ENCODE results near the gene CREB3L1. TPM values are rescaled to one million over a fixed set of nuclear protein-coding genes. Genes with fewer than 3 reads are reported as not detected.

CREB3L1 gene
- total and polyA plus RNA-seq, 2 of the 13 experiments (the other 11 are each of a cell fraction or from before 2014, with no cell fraction given), result not detected

DNA sequence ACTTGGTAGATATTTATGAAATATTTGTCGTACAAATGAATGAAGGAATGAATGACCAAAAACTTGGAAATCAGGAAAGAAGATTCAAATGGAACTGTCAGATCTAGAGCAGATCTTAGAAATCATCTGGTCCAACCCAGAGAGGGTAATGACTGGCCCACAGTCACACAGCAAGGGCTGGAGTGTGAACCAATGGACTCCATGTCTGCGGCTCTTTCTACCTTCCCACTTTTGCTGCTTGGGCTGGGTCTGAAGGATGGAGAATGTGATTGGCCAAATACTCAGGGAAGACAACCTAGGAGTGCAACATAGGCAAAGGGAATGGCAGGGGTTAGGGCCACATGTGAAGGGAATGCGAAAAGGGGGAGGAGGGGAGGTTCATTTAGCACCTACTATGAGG is 64.0 kb downstream of the CREB3L1 start:
- WGBS (ENCODE audit: low lambda C conversion rate), result 35% methylated on average over 3 of the region's 3 CpGs
- ChIA-PET CTCF (ENCODE audit: low intra/inter-chr PET ratio, low total read pairs) (no interaction called here), POLR2A (no interaction called here)
- no peaks in the 10 kb centered on the region for H3K9me3 ChIP-seq (ENCODE audit: low read length)
- no peak overlapping the region for H3K4me3 ChIP-seq (replicated peaks in 1 of 3; ENCODE audit: insufficient read depth in 1 of 3, low read depth in 2 of 3, low read length in 3 of 3)
- peaks cover 44% of the 10 kb centered on the region for H3K4me1 ChIP-seq (ENCODE audit: insufficient read depth, low read length)
- no peaks in the 10 kb centered on the region for H4K20me1 ChIP-seq (ENCODE audit: insufficient read depth, low read length)
- BruUV-seq (replicated peaks), result no TSS peak
- H3K9ac ChIP-seq (ENCODE audit: insufficient read depth, low read depth, low read length), result no peak overlapping the region
- no peak overlapping the region for H3K27ac ChIP-seq (ENCODE audit: extremely low read length, insufficient read depth, low read length)
- H3K27me3 ChIP-seq (ENCODE audit: control insufficient read depth in 1 of 2, insufficient read depth in 2 of 2, low read length in 2 of 2), result peaks cover 5 to 48% of the 10 kb centered on the region in 2 experiments
- in situ Hi-C loops (cut with HindIII; ENCODE audit: extremely low pct_ligation_motif_present, low pct_unique_long_range_greater_than_20kb) (no loop called here), intact Hi-C loops (cut with micrococcal nuclease; ENCODE audit: unreplicated experiment) (no loop called here)
- FAIRE-seq, result no peak
- H3K36me3 ChIP-seq (replicated peaks in 1 of 2; ENCODE audit: control insufficient read depth in 1 of 2, insufficient read depth in 2 of 2, low read length in 2 of 2), result no peaks in the 10 kb centered on the region
- no peak overlapping the region for H3K4me2 ChIP-seq (ENCODE audit: low read depth, low read length)
- TF ChIP-seq FOXP4 (CRISPR knock-in tag; IDR thresholded peaks at IDR 0.05) (no peak), SUZ12 (IDR thresholded peaks at IDR 0.05; ENCODE audit: low read depth, low read length) (no peak), ZNF768 (CRISPR knock-in tag; IDR thresholded peaks at IDR 0.05) (peak; percentile 51; the same call in 1 of the 2 replicates), ZNF605 (CRISPR knock-in tag; IDR thresholded peaks at IDR 0.05) (no peak)
- TF ChIP-seq, protein P1, sequence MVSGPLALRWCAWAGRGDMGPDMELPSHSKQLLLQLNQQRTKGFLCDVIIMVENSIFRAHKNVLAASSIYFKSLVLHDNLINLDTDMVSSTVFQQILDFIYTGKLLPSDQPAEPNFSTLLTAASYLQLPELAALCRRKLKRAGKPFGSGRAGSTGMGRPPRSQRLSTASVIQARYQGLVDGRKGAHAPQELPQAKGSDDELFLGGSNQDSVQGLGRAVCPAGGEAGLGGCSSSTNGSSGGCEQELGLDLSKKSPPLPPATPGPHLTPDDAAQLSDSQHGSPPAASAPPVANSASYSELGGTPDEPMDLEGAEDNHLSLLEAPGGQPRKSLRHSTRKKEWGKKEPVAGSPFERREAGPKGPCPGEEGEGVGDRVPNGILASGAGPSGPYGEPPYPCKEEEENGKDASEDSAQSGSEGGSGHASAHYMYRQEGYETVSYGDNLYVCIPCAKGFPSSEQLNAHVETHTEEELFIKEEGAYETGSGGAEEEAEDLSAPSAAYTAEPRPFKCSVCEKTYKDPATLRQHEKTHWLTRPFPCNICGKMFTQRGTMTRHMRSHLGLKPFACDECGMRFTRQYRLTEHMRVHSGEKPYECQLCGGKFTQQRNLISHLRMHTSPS (CRISPR knock-in tag; IDR thresholded peaks at IDR 0.05; ENCODE audit: low read depth), result no peak
- DNase-seq (ENCODE audit: low spot score), result no peak
- H2AFZ ChIP-seq (ENCODE audit: low read length), result no peak overlapping the region
- ATAC-seq, result no peak
- no peaks in the 10 kb centered on the region for H3K79me2 ChIP-seq (ENCODE audit: insufficient read depth, low read length)

- Histone ChIP-seq H3K4me3 (replicated peaks in 1 of 3; ENCODE audit: insufficient read depth in 1 of 3, low read depth in 2 of 3, low read length in 3 of 3) (no peak overlapping the region), H3K9me3 (ENCODE audit: low read length) (no peaks in the 10 kb centered on the region), H3K4me2 (ENCODE audit: low read depth, low read length) (no peak overlapping the region), H2AFZ (ENCODE audit: low read length) (no peak overlapping the region), H3K79me2 (ENCODE audit: insufficient read depth, low read length) (no peaks in the 10 kb centered on the region), H4K20me1 (ENCODE audit: insufficient read depth, low read length) (no peaks in the 10 kb centered on the region), H3K4me1 (ENCODE audit: insufficient read depth, low read length) (peaks cover 47% of the 10 kb centered on the region), H3K27me3 (ENCODE audit: control insufficient read depth in 1 of 2, insufficient read depth in 2 of 2, low read length in 2 of 2) (peaks cover 5 to 46% of the 10 kb centered on the region in 2 experiments), H3K27ac (ENCODE audit: extremely low read length, insufficient read depth, low read length) (no peak overlapping the region), H3K9ac (ENCODE audit: insufficient read depth, low read depth, low read length) (no peak overlapping the region), H3K36me3 (replicated peaks in 1 of 2; ENCODE audit: control insufficient read depth in 1 of 2, insufficient read depth in 2 of 2, low read length in 2 of 2) (no peaks in the 10 kb centered on the region)
- no peak for DNase-seq (ENCODE audit: low spot score)
- CTCF ChIA-PET (ENCODE audit: low intra/inter-chr PET ratio, low total read pairs), result no interaction called here
- WGBS (ENCODE audit: low lambda C conversion rate), result 10% methylated on average over 3 of the region's 5 CpGs
- no TSS peak for BruUV-seq (replicated peaks)
- intact Hi-C loops (cut with micrococcal nuclease; ENCODE audit: unreplicated experiment), result no loop called here
- in situ Hi-C loops (cut with HindIII; ENCODE audit: extremely low pct_ligation_motif_present, low pct_unique_long_range_greater_than_20kb), result no loop called here
- POLR2A ChIA-PET, result no interaction called here
- FAIRE-seq, result no peak
- ATAC-seq, result no peak
- TF ChIP-seq, protein P2, sequence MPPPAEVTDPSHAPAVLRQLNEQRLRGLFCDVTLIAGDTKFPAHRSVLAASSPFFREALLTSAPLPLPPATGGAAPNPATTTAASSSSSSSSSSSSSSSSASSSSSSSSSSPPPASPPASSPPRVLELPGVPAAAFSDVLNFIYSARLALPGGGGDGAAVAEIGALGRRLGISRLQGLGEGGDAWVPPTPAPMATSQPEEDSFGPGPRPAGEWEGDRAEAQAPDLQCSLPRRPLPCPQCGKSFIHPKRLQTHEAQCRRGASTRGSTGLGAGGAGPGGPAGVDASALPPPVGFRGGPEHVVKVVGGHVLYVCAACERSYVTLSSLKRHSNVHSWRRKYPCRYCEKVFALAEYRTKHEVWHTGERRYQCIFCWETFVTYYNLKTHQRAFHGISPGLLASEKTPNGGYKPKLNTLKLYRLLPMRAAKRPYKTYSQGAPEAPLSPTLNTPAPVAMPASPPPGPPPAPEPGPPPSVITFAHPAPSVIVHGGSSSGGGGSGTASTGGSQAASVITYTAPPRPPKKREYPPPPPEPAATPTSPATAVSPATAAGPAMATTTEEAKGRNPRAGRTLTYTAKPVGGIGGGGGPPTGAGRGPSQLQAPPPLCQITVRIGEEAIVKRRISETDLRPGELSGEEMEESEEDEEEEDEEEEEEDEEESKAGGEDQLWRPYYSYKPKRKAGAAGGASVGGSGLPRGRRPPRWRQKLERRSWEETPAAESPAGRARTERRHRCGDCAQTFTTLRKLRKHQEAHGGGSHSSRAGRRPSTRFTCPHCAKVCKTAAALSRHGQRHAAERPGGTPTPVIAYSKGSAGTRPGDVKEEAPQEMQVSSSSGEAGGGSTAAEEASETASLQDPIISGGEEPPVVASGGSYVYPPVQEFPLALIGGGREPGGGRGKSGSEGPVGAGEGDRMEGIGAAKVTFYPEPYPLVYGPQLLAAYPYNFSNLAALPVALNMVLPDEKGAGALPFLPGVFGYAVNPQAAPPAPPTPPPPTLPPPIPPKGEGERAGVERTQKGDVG (CRISPR knock-in tag; IDR thresholded peaks at IDR 0.05; ENCODE audit: borderline replicate concordance), result no peak
- TF ChIP-seq ZKSCAN1 (IDR thresholded peaks at IDR 0.05; ENCODE audit: low read length) (no peak), HNRNPL (IDR thresholded peaks at IDR 0.05; ENCODE audit: low read depth, low read length) (no peak), RAD51 (IDR thresholded peaks at IDR 0.05; ENCODE audit: borderline replicate concordance) (no peak), MTF2 (CRISPR knock-in tag; IDR thresholded peaks at IDR 0.05; ENCODE audit: borderline replicate concordance) (no peak), KLF6 (CRISPR knock-in tag; IDR thresholded peaks at IDR 0.05) (no peak), ZNF564 (CRISPR knock-in tag; IDR thresholded peaks at IDR 0.05) (no peak)
Observed at GRCh38 chr11:46342239-46342638, 64.8 kb downstream of the CREB3L1 start.
